ENCODE data around the gene SH3TC1.

DNA sequence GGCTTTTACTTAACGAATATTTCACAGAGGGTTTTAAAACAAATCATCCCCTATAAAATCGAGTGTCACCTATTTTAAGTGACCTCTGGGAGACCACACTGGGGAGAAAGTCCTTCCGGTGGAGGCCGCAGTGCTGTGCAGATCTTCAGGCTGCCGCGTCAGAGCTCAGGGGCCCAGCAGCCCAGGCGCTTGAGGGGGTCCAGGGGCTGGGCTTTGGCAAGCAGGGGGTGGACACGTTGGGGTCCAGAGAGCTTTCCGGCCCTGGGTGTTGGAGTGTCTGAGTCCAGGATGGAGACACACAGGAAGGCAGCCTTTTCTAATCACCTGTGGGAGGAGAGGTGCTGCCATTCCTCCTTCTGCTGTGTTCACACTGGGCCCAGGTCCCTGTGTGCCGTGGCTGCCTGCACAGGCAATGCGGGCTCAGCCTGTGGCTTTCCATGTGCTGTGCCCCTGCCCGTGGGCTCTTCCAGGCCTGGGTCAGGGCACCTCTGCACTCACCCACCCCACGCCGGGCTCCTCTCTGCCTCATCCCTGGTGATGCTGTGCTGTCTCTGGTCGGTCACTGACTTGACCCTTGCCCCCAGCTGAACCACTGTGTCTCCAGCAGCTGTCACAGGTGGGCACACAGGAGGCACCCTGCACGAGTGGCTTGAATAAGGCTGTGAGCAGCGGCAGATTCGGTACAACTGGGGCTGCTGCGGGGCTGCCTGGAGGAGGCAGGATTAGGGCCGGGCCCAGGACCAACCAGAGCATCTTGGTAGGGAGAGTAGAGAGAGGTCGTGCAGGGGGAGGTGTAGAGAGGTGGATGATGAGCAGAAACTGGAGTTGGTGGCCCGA is 80.4 kb downstream of the SH3TC1 start:
- TF ChIP-seq, protein P1, sequence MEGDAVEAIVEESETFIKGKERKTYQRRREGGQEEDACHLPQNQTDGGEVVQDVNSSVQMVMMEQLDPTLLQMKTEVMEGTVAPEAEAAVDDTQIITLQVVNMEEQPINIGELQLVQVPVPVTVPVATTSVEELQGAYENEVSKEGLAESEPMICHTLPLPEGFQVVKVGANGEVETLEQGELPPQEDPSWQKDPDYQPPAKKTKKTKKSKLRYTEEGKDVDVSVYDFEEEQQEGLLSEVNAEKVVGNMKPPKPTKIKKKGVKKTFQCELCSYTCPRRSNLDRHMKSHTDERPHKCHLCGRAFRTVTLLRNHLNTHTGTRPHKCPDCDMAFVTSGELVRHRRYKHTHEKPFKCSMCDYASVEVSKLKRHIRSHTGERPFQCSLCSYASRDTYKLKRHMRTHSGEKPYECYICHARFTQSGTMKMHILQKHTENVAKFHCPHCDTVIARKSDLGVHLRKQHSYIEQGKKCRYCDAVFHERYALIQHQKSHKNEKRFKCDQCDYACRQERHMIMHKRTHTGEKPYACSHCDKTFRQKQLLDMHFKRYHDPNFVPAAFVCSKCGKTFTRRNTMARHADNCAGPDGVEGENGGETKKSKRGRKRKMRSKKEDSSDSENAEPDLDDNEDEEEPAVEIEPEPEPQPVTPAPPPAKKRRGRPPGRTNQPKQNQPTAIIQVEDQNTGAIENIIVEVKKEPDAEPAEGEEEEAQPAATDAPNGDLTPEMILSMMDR (IDR thresholded peaks at IDR 0.05; ENCODE audit: low read depth, low read length): no peak
- TF ChIP-seq EZH2phosphoT487 (IDR thresholded peaks at IDR 0.05; ENCODE audit: low read depth): no peak
